ENCODE results near the gene IKZF1.

- no peak for TF ChIP-seq CEBPB (IDR thresholded peaks at IDR 0.05; ENCODE audit: low read depth)
- no peak for TF ChIP-seq CTCF (IDR thresholded peaks at IDR 0.05 in 2 of 3, conservative IDR thresholded peaks at IDR 0.05 in 1 of 3; ENCODE audit: borderline replicate concordance in 1 of 3, insufficient read depth in 1 of 3, low read depth in 2 of 3, low read length in 2 of 3)
- TF ChIP-seq POLR2A (IDR thresholded peaks at IDR 0.05; ENCODE audit: borderline replicate concordance, extremely low read depth, insufficient read depth, insufficient read length): no peak
These were observed 123.0 kb downstream of the IKZF1 start for GRCh38 chr7:50427518-50427917.
